Vagina (tissue), 2 donors: ENCODE results near the gene RABGEF1. TPM values are rescaled to one million over a fixed set of nuclear protein-coding genes. Genes with fewer than 3 reads are reported as not detected.
"Not testable (repeated sequence)": the region's sequence is repeated elsewhere in the genome, so short reads cannot be mapped to it uniquely, and the experiment has no call there.

Source experiments
- DNase-seq, 2 donors: peaks; one replicate each; pipeline ENCODE4 v3.0.0-alpha.2; 2017; ENCODE audit errors: extremely low spot score in 2 of 2
- H3K27ac ChIP-seq: fragments of 200-600 bp; sonication (generic); one replicate; pipeline ENCODE4 v1.5.1; 2019
- H3K27me3 ChIP-seq: fragments of 200-600 bp; sonication (generic); one replicate; pipeline ENCODE4 v1.5.1; 2019
- H3K36me3 ChIP-seq, 2 donors: fragments of 200-600 bp; sonication (generic); one replicate each; pipeline ENCODE4 v1.5.1; 2017 to 2019
- H3K4me1 ChIP-seq: fragments of 200-600 bp; sonication (generic); one replicate; pipeline ENCODE4 v1.5.1; 2019
- H3K4me3 ChIP-seq, 2 donors: fragments of 200-600 bp; sonication (generic); 1 replicate in 1 of 2; 2 replicates in 1 of 2; pipeline ENCODE4 v1.5.1; 2016 to 2019
- H3K9me3 ChIP-seq: fragments of 200-600 bp; sonication (generic); one replicate; pipeline ENCODE4 v1.5.1; 2019
- CTCF ChIP-seq, 3 experiments: fragments of 450-650 bp in 2 of 3; fragments of 200-600 bp in 1 of 3; sonication (generic) in 1 of 3; IDR thresholded peaks; one replicate each; pipeline ENCODE4 v1.5.1; 2017 to 2019; ENCODE audit warnings: antibody characterized with exemption in 3 of 3, mild to moderate bottlenecking in 2 of 3, moderate library complexity in 2 of 3
- POLR2A ChIP-seq, 2 donors: fragments of 450-650 bp; IDR thresholded peaks; one replicate each; pipeline ENCODE4 v1.6.1; 2017; ENCODE audit warnings: antibody characterized with exemption in 2 of 2, mild to moderate bottlenecking in 2 of 2, moderate library complexity in 2 of 2
- POLR2AphosphoS5 ChIP-seq, 2 donors: sonication (generic); formaldehyde crosslinking; IDR thresholded peaks; one replicate each; pipeline ENCODE4 v1.9.0; 2017; ENCODE audit warnings: antibody characterized with exemption in 2 of 2, mild to moderate bottlenecking in 2 of 2, low read depth in 1 of 2; ENCODE audit not compliant: insufficient read depth in 1 of 2
- intact Hi-C: fragments of 100-400 bp; cut with DNase I; formaldehyde crosslinking; loops from one replicate; pipeline ENCODE4 v1.15.1; 2023
- total RNA-seq: library from RNA; depleted of rRNA; stranded (reverse); fragments of >200 nt; gene quantifications from one replicate; pipeline ENCODE4 v1.2.3, GENCODE V29; 2016

The RABGEF1 gene
- total RNA-seq, 1 donor from 2014 or later, result 27.7 TPM

DNA sequence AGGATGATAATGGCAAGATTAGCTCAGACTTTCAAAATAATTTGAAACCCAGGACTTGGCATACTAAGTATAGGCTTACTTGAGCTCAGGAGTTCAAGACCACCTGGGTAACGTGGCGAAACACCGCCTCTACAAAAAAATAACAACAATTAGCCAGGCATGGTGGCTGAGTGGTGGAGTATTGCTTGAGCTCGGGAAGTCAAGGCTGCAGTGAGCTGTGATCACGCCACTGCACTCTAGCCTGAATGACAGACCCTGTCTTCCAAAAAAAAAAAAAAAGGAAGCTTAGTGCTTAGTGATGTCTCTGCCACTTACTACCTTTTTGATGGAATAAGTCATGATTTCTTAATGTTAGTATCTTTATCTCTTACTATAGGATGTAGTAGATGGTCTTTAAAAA lies 25.5 kb downstream of the RABGEF1 start:
- intact Hi-C loops, result no loop called here
- Histone ChIP-seq H3K4me3 (no peak overlapping the region), H3K27me3 (no peaks in the 10 kb centered on the region), H3K27ac (no peak overlapping the region), H3K4me1 (peaks cover 18% of the 10 kb centered on the region), H3K36me3 (no peaks in the 10 kb centered on the region), H3K9me3 (no peaks in the 10 kb centered on the region)
- DNase-seq, result no peak
- no peak for TF ChIP-seq CTCF (IDR thresholded peaks at IDR 0.05)
- TF ChIP-seq POLR2AphosphoS5 (IDR thresholded peaks at IDR 0.05; ENCODE audit: insufficient read depth in 1 of 2, low read depth in 1 of 2), result no peak
- TF ChIP-seq POLR2A (IDR thresholded peaks at IDR 0.05), result no peak

GRCh38 chr7:66767486-66767885 lies 27.0 kb downstream of the RABGEF1 start:
- H3K36me3 ChIP-seq, H3K9me3 ChIP-seq, DNase-seq, intact Hi-C loops, H3K4me3 ChIP-seq, H3K27me3 ChIP-seq, H3K27ac ChIP-seq: not testable (repeated sequence)
- H3K4me1 ChIP-seq, result peaks cover 18% of the 10 kb centered on the region

GRCh38 chr7:66768865-66769832 lies 28.6 kb downstream of the RABGEF1 start:
- Histone ChIP-seq H3K4me1 (peaks cover 18% of the 10 kb centered on the region), H3K9me3 (no peaks in the 10 kb centered on the region), H3K36me3 (no peaks in the 10 kb centered on the region), H3K4me3 (no peak overlapping the region), H3K27me3 (no peaks in the 10 kb centered on the region), H3K27ac (no peak overlapping the region)
- intact Hi-C loops, result no loop called here
- TF ChIP-seq POLR2A (IDR thresholded peaks at IDR 0.05) (no peak), CTCF (IDR thresholded peaks at IDR 0.05) (no peak), POLR2AphosphoS5 (IDR thresholded peaks at IDR 0.05; ENCODE audit: insufficient read depth in 1 of 2, low read depth in 1 of 2) (no peak)
- no peak for DNase-seq

GRCh38 chr7:66769833-66770512 lies 29.4 kb downstream of the RABGEF1 start:
- TF ChIP-seq POLR2A (IDR thresholded peaks at IDR 0.05) (no peak), CTCF (IDR thresholded peaks at IDR 0.05) (no peak), POLR2AphosphoS5 (IDR thresholded peaks at IDR 0.05; ENCODE audit: insufficient read depth in 1 of 2, low read depth in 1 of 2) (no peak)
- peaks cover 0 to 4% of the 10 kb centered on the region in 2 donors for H3K36me3 ChIP-seq
- no peak overlapping the region for H3K27ac ChIP-seq
- intact Hi-C loops, result no loop called here
- H3K4me1 ChIP-seq, result peaks cover 18% of the 10 kb centered on the region
- no peaks in the 10 kb centered on the region for H3K9me3 ChIP-seq
- DNase-seq, result no peak
- no peak overlapping the region for H3K4me3 ChIP-seq
- no peaks in the 10 kb centered on the region for H3K27me3 ChIP-seq

DNA sequence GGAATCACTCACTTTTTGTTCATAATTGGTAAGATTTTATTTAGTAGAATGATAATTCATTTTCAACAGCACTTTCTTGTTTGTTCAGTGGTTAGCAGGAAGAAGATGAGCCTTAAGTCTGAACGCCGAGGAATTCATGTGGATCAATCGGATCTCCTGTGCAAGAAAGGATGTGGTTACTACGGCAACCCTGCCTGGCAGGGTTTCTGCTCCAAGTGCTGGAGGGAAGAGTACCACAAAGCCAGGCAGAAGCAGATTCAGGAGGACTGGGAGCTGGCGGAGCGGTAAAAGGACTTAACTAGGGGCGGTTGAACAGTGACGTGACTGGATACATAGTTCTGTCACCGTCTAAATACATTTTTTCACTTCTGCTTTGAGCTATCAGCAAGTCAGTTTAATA lies 31.3 kb downstream of the RABGEF1 start:
- Histone ChIP-seq H3K36me3 (peaks cover 0 to 21% of the 10 kb centered on the region in 2 donors), H3K4me3 (no peak overlapping the region), H3K27ac (no peak overlapping the region), H3K4me1 (peaks cover 13% of the 10 kb centered on the region), H3K9me3 (no peaks in the 10 kb centered on the region), H3K27me3 (no peaks in the 10 kb centered on the region)
- intact Hi-C loops, result no loop called here
- no peak for DNase-seq
- no peak for TF ChIP-seq CTCF (IDR thresholded peaks at IDR 0.05)
- TF ChIP-seq POLR2AphosphoS5 (IDR thresholded peaks at IDR 0.05; ENCODE audit: insufficient read depth in 1 of 2, low read depth in 1 of 2), result no peak

- H3K27ac ChIP-seq, H3K9me3 ChIP-seq, DNase-seq, H3K4me3 ChIP-seq, intact Hi-C loops, H3K27me3 ChIP-seq: not testable (repeated sequence)
- Histone ChIP-seq H3K36me3 (peaks cover 0 to 26% of the 10 kb centered on the region in 2 donors), H3K4me1 (peaks cover 13% of the 10 kb centered on the region)
Observed at GRCh38 chr7:66773744-66774143, 33.2 kb downstream of the RABGEF1 start.

DNA sequence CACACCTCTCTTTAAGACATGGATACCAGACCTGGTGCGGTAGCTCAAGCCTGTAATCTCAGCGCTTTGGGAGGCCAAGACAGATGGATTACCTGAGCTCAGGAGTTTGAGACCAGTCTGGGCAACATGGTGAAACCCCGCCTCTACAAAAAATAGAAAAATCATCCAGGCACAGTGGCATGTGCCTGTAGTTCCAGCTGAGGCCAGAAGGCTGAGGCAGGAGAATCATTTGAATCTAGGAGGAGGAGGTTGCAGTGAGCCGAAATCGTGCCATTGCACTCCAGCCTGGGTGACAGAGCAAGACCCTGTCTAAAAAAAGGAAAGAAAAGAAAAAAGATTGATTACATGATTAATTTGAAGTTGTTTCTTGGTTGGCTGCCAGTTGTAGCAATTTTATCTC lies 35.9 kb downstream of the RABGEF1 start:
- intact Hi-C loops, H3K27me3 ChIP-seq, H3K9me3 ChIP-seq, H3K4me3 ChIP-seq, H3K27ac ChIP-seq, H3K4me1 ChIP-seq, DNase-seq: not testable (repeated sequence)
- peaks cover 0 to 34% of the 10 kb centered on the region in 2 donors for H3K36me3 ChIP-seq
